Right hindlimb (tissue), 1 donor: ENCODE data around the gene KDM2B.
A peak's percentile ranks its signal among the peaks of the same experiment; 100 is the strongest.
"Not testable (repeated sequence)": the region's sequence is repeated elsewhere in the genome, so short reads cannot be mapped to it uniquely, and the experiment has no call there.

Experiments used
- DNase-seq: peaks from one replicate; pipeline ENCODE4 v3.0.0-alpha.2; 2018

KDM2B gene

GRCh38 chr12:121583334-121583661, 2.5 kb upstream of the KDM2B start:
- not testable (repeated sequence) for DNase-seq

- no peak for DNase-seq
Measured at GRCh38 chr12:121582583-121583333, 1.9 kb upstream of the KDM2B start.

GRCh38 chr12:121581686-121582429, 1.0 kb upstream of the KDM2B start:
- no peak for DNase-seq

GRCh38 chr12:121579981-121580868, 598 bp downstream of the KDM2B start:
- DNase-seq, result peak; percentile 87

- DNase-seq, result peak; percentile 60
Measured at GRCh38 chr12:121579190-121579791, 1.5 kb downstream of the KDM2B start.

GRCh38 chr12:121578230-121579189, 2.3 kb downstream of the KDM2B start:
- peak; percentile 48 for DNase-seq

GRCh38 chr12:121577443-121578180, 3.2 kb downstream of the KDM2B start:
- DNase-seq, result no peak

- DNase-seq, result peak; percentile 59
Measured at GRCh38 chr12:121576851-121577391, 3.9 kb downstream of the KDM2B start.

GRCh38 chr12:121575952-121576625, 4.7 kb downstream of the KDM2B start:
- peak; percentile 49 for DNase-seq

GRCh38 chr12:121575051-121575450, 5.8 kb downstream of the KDM2B start:
- DNase-seq, result no peak

- no peak for DNase-seq
Measured at GRCh38 chr12:121574025-121574424, 6.8 kb downstream of the KDM2B start.

GRCh38 chr12:121571920-121572319, 8.9 kb downstream of the KDM2B start:
- DNase-seq, result no peak

- DNase-seq, result no peak
Measured at GRCh38 chr12:121570467-121571283, 10.1 kb downstream of the KDM2B start.

- peak; percentile 84 for DNase-seq
Measured at GRCh38 chr12:121568971-121569751, 11.7 kb downstream of the KDM2B start.

GRCh38 chr12:121568518-121568917, 12.3 kb downstream of the KDM2B start:
- no peak for DNase-seq

- no peak for DNase-seq
Measured at GRCh38 chr12:121565076-121565475, 15.7 kb downstream of the KDM2B start.

GRCh38 chr12:121562488-121562887, 18.3 kb downstream of the KDM2B start:
- DNase-seq, result no peak

GRCh38 chr12:121561009-121561395, 19.8 kb downstream of the KDM2B start:
- DNase-seq, result peak; percentile 41
